ENCODE measurements around the gene ALKBH8.
"Not testable (repeated sequence)": the region's sequence is repeated elsewhere in the genome, so short reads cannot be mapped to it uniquely, and the experiment has no call there.

The ALKBH8 gene

GRCh38 chr11:107508201-107508857, 57.2 kb downstream of the ALKBH8 start:
- ATAC-seq (replicated peaks) (no peak), DNase-seq (no peak)
- no peaks in the 10 kb centered on the region for H3K27me3 Mint-ChIP-seq
- no peak overlapping the region for H3K4me3 Mint-ChIP-seq
- H3K4me1 Mint-ChIP-seq, result no peaks in the 10 kb centered on the region
- peaks cover 31 to 33% of the 10 kb centered on the region in 2 donors for H3K36me3 Mint-ChIP-seq
- no peak overlapping the region for H3K27ac Mint-ChIP-seq
- H3K9me3 Mint-ChIP-seq, result no peaks in the 10 kb centered on the region

- ATAC-seq (replicated peaks) (no peak), DNase-seq (no peak)
- Mint-ChIP-seq H3K27me3 (no peaks in the 10 kb centered on the region), H3K9me3 (peaks cover 5 to 8% of the 10 kb centered on the region in 2 donors), H3K4me1 (no peaks in the 10 kb centered on the region), H3K36me3 (peaks cover 48 to 49% of the 10 kb centered on the region in 2 donors), H3K27ac (no peak overlapping the region), H3K4me3 (no peak overlapping the region)
Observed at GRCh38 chr11:107505647-107506225, 59.8 kb downstream of the ALKBH8 start.

GRCh38 chr11:107504981-107505380, 60.6 kb downstream of the ALKBH8 start:
- no peaks in the 10 kb centered on the region for H3K27me3 Mint-ChIP-seq
- H3K9me3 Mint-ChIP-seq, result peaks cover 5 to 8% of the 10 kb centered on the region in 2 donors
- H3K4me3 Mint-ChIP-seq, result no peak overlapping the region
- no peaks in the 10 kb centered on the region for H3K4me1 Mint-ChIP-seq
- no peak overlapping the region for H3K27ac Mint-ChIP-seq
- DNase-seq (no peak), ATAC-seq (replicated peaks) (no peak)
- H3K36me3 Mint-ChIP-seq, result peaks cover 41 to 43% of the 10 kb centered on the region in 2 donors

GRCh38 chr11:107501713-107502112, 63.8 kb downstream of the ALKBH8 start:
- H3K9me3 Mint-ChIP-seq, result peaks cover 5 to 13% of the 10 kb centered on the region in 2 donors
- H3K27ac Mint-ChIP-seq, result no peak overlapping the region
- no peaks in the 10 kb centered on the region for H3K27me3 Mint-ChIP-seq
- H3K36me3 Mint-ChIP-seq, result peaks cover 45 to 46% of the 10 kb centered on the region in 2 donors
- DNase-seq (no peak), ATAC-seq (replicated peaks) (no peak)
- no peaks in the 10 kb centered on the region for H3K4me1 Mint-ChIP-seq
- H3K4me3 Mint-ChIP-seq, result no peak overlapping the region

- DNase-seq; ATAC-seq (replicated peaks); H3K27me3 Mint-ChIP-seq; H3K27ac Mint-ChIP-seq; H3K4me3 Mint-ChIP-seq; H3K4me1 Mint-ChIP-seq: not testable (repeated sequence)
- Mint-ChIP-seq H3K9me3 (peaks cover 0 to 11% of the 10 kb centered on the region in 2 donors), H3K36me3 (peaks cover 16 to 17% of the 10 kb centered on the region in 2 donors)
Observed at GRCh38 chr11:107497371-107497770, 68.2 kb downstream of the ALKBH8 start.

GRCh38 chr11:107496011-107496410, 69.5 kb downstream of the ALKBH8 start:
- peaks cover 4 to 5% of the 10 kb centered on the region in 2 donors for H3K27me3 Mint-ChIP-seq
- no peaks in the 10 kb centered on the region for H3K4me1 Mint-ChIP-seq
- no peak for DNase-seq
- no peak overlapping the region for H3K27ac Mint-ChIP-seq
- ATAC-seq (replicated peaks), result no peak
- peaks cover 4 to 5% of the 10 kb centered on the region in 2 donors for H3K36me3 Mint-ChIP-seq
- peaks cover 0 to 5% of the 10 kb centered on the region in 2 donors for H3K9me3 Mint-ChIP-seq
- no peak overlapping the region for H3K4me3 Mint-ChIP-seq

GRCh38 chr11:107494055-107494454, 71.5 kb downstream of the ALKBH8 start:
- peaks cover 0 to 5% of the 10 kb centered on the region in 2 donors for H3K9me3 Mint-ChIP-seq
- H3K4me1 Mint-ChIP-seq, result no peaks in the 10 kb centered on the region
- peaks cover 4 to 5% of the 10 kb centered on the region in 2 donors for H3K36me3 Mint-ChIP-seq
- H3K27ac Mint-ChIP-seq, result no peak overlapping the region
- ATAC-seq (replicated peaks) (no peak), DNase-seq (no peak)
- peaks cover 4 to 5% of the 10 kb centered on the region in 2 donors for H3K27me3 Mint-ChIP-seq
- H3K4me3 Mint-ChIP-seq, result no peak overlapping the region

- no peak for DNase-seq
- Mint-ChIP-seq H3K27ac (no peak overlapping the region), H3K27me3 (peaks cover 4 to 5% of the 10 kb centered on the region in 2 donors), H3K4me1 (no peaks in the 10 kb centered on the region), H3K4me3 (no peak overlapping the region), H3K9me3 (peaks cover 0 to 9% of the 10 kb centered on the region in 2 donors), H3K36me3 (peaks cover 4 to 5% of the 10 kb centered on the region in 2 donors)
- ATAC-seq (replicated peaks), result no peak
Observed at GRCh38 chr11:107493117-107493516, 72.4 kb downstream of the ALKBH8 start.

GRCh38 chr11:107490836-107491235, 74.7 kb downstream of the ALKBH8 start:
- Mint-ChIP-seq H3K4me1 (no peaks in the 10 kb centered on the region), H3K4me3 (no peak overlapping the region)
- ATAC-seq (replicated peaks), result no peak

GRCh38 chr11:107482234-107482633, 83.3 kb downstream of the ALKBH8 start:
- peaks cover 22 to 23% of the 10 kb centered on the region in 2 donors for H3K27me3 Mint-ChIP-seq
- no peaks in the 10 kb centered on the region for H3K36me3 Mint-ChIP-seq
- no peaks in the 10 kb centered on the region for H3K9me3 Mint-ChIP-seq

More at GRCh38 chr11:107490836-107491235, 74.7 kb downstream of the ALKBH8 start:
- Mint-ChIP-seq H3K36me3 (no peaks in the 10 kb centered on the region), H3K27me3 (peaks cover 5 to 9% of the 10 kb centered on the region in 2 donors), H3K9me3 (peaks cover 0 to 4% of the 10 kb centered on the region in 2 donors), H3K27ac (no peak overlapping the region)
- DNase-seq, result no peak

GRCh38 chr11:107478922-107479321, 86.6 kb downstream of the ALKBH8 start:
- Mint-ChIP-seq H3K4me1 (no peaks in the 10 kb centered on the region), H3K9me3 (no peaks in the 10 kb centered on the region), H3K27ac (no peak overlapping the region), H3K36me3 (no peaks in the 10 kb centered on the region), H3K4me3 (no peak overlapping the region), H3K27me3 (peaks cover 37 to 40% of the 10 kb centered on the region in 2 donors)
- no peak for ATAC-seq (replicated peaks)
- DNase-seq, result no peak

More at GRCh38 chr11:107482234-107482633, 83.3 kb downstream of the ALKBH8 start:
- Mint-ChIP-seq H3K27ac (no peak overlapping the region), H3K4me1 (no peaks in the 10 kb centered on the region), H3K4me3 (no peak overlapping the region)
- no peak for DNase-seq
- ATAC-seq (replicated peaks), result no peak

GRCh38 chr11:107477820-107478219, 87.7 kb downstream of the ALKBH8 start:
- Mint-ChIP-seq H3K27me3 (peaks cover 38 to 40% of the 10 kb centered on the region in 2 donors), H3K4me1 (no peaks in the 10 kb centered on the region), H3K4me3 (no peak overlapping the region), H3K36me3 (no peaks in the 10 kb centered on the region), H3K27ac (no peak overlapping the region), H3K9me3 (no peaks in the 10 kb centered on the region)
- DNase-seq (no peak), ATAC-seq (replicated peaks) (no peak)

- Mint-ChIP-seq H3K4me1 (no peaks in the 10 kb centered on the region), H3K27ac (no peak overlapping the region), H3K36me3 (no peaks in the 10 kb centered on the region), H3K4me3 (no peak overlapping the region), H3K9me3 (peaks cover 0 to 1% of the 10 kb centered on the region in 2 donors), H3K27me3 (peaks cover 54 to 70% of the 10 kb centered on the region in 2 donors)
- DNase-seq (no peak), ATAC-seq (replicated peaks) (no peak)
Observed at GRCh38 chr11:107473792-107474191, 91.7 kb downstream of the ALKBH8 start.

GRCh38 chr11:107472966-107473365, 92.6 kb downstream of the ALKBH8 start:
- Mint-ChIP-seq H3K4me1 (no peaks in the 10 kb centered on the region), H3K27me3 (peaks cover 53 to 75% of the 10 kb centered on the region in 2 donors), H3K36me3 (no peaks in the 10 kb centered on the region), H3K9me3 (peaks cover 0 to 1% of the 10 kb centered on the region in 2 donors), H3K4me3 (no peak overlapping the region), H3K27ac (no peak overlapping the region)
- ATAC-seq (replicated peaks), result no peak
- DNase-seq, result no peak

- peaks cover 46 to 63% of the 10 kb centered on the region in 2 donors for H3K27me3 Mint-ChIP-seq
- H3K9me3 Mint-ChIP-seq, result peaks cover 7 to 8% of the 10 kb centered on the region in 2 donors
- no peak for ATAC-seq (replicated peaks)
- no peak overlapping the region for H3K27ac Mint-ChIP-seq
- no peaks in the 10 kb centered on the region for H3K4me1 Mint-ChIP-seq
- H3K4me3 Mint-ChIP-seq, result no peak overlapping the region
- no peaks in the 10 kb centered on the region for H3K36me3 Mint-ChIP-seq
- DNase-seq, result no peak
Observed at GRCh38 chr11:107468596-107468995, 96.9 kb downstream of the ALKBH8 start.

All from stimulated activated naive B cell treated with anti-CD40 and anti-IgM and Interleukin-4, amounts not matched to agents 10 μg/mL and 1 μg/mL and 100 μg/mL, for 72 hours (primary cell).